Right lobe of liver (tissue), 4 donors: ENCODE measurements around the gene SLC24A3.

Experiments
- POLR2A ChIP-seq: fragments of 450-650 bp; IDR thresholded peaks from one replicate; pipeline ENCODE4 v1.6.1; 2017; ENCODE audit warnings: antibody characterized with exemption, mild to moderate bottlenecking
- TF ChIP-seq, protein P1 (sequence below), 4 donors: fragments of 200-600 bp in 3 of 4; fragments of 450-650 bp in 1 of 4; IDR thresholded peaks; one replicate each; pipeline versions ENCODE4 v1.5.1 to v1.8.0; 2016 to 2022; ENCODE audit warnings: antibody characterized with exemption in 4 of 4, mild to moderate bottlenecking in 2 of 4
- donor health status: DM: no; HTN: no; CAD: no.
- donor health status: DM: no; HTN: no; CAD: no.
- donor health status: DM: no; HTN: yes; CAD: no.

DNA sequence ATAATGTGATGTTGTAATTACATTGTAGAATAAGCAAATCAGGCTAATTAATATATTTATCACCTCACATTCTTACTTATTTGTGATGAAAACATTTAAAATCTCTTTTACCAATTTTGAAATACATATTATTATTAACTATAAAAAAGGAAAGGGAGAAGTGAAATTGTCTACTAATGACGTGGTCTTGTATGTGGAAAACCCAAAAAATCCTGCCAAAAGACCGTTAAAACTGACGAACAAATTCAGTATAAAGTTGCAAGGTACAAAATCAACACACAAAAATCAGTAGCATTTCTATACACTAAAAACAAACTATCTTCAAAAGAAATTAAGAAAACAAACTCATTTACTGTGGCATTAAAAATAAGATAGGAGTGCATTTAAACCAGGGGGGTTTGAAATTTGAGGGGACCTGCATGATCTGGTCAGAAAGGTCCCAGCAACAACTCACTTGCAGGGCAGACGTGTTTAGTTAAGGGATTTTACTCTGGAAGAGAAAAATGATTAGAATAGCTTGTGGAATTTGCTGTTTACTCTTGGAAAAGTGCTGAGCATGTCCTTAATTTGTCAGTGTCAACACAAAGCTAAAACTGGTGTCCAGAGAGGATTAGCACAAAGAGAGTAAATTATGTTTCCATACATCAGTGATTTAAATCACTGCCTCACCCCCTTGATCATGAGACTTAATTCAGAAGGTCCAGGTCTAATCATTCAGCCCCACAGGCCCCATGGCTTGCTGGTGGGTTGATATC lies 310.6 kb downstream of the SLC24A3 start:
- TF ChIP-seq, protein P1, sequence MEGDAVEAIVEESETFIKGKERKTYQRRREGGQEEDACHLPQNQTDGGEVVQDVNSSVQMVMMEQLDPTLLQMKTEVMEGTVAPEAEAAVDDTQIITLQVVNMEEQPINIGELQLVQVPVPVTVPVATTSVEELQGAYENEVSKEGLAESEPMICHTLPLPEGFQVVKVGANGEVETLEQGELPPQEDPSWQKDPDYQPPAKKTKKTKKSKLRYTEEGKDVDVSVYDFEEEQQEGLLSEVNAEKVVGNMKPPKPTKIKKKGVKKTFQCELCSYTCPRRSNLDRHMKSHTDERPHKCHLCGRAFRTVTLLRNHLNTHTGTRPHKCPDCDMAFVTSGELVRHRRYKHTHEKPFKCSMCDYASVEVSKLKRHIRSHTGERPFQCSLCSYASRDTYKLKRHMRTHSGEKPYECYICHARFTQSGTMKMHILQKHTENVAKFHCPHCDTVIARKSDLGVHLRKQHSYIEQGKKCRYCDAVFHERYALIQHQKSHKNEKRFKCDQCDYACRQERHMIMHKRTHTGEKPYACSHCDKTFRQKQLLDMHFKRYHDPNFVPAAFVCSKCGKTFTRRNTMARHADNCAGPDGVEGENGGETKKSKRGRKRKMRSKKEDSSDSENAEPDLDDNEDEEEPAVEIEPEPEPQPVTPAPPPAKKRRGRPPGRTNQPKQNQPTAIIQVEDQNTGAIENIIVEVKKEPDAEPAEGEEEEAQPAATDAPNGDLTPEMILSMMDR (IDR thresholded peaks at IDR 0.05) = no peak
- no peak for TF ChIP-seq POLR2A
